Measurements from ENCODE around the gene BHLHE40. TPM values are rescaled to one million over a fixed set of nuclear protein-coding genes. Genes with fewer than 3 reads are reported as not detected.
"Not testable (repeated sequence)": the region's sequence is repeated elsewhere in the genome, so short reads cannot be mapped to it uniquely, and the experiment has no call there.

The BHLHE40 gene
- total and polyA plus RNA-seq, 2 of the 8 experiments (the other 6 are each of a cell fraction or from before 2014, with no cell fraction given) = 1.5 to 2.2 TPM

- DNase-seq (ENCODE audit: low read depth in 1 of 2, low spot score in 2 of 2); H2BK15ac ChIP-seq (ENCODE audit: low read length); H2BK12ac ChIP-seq (ENCODE audit: low read depth, low read length); H3K27me3 ChIP-seq (replicated peaks in 1 of 4; ENCODE audit: control insufficient read depth in 3 of 4, extremely low read depth in 1 of 4, insufficient read depth in 3 of 4, low read length in 3 of 4); H3K23ac ChIP-seq (ENCODE audit: insufficient read length); H3K36me3 ChIP-seq (ENCODE audit: control insufficient read depth in 2 of 4, insufficient read depth in 4 of 4, low read length in 3 of 4); H2BK5ac ChIP-seq (ENCODE audit: low read depth, low read length); H3K18ac ChIP-seq (ENCODE audit: extremely low read depth, low read length); H3K27ac ChIP-seq (ENCODE audit: low read depth, low read length); H3K4me1 ChIP-seq (replicated peaks in 1 of 4; ENCODE audit: control insufficient read depth in 3 of 4, insufficient read depth in 4 of 4, low read length in 3 of 4); H4K91ac ChIP-seq (replicated peaks; ENCODE audit: insufficient read length, low read length); H3K4ac ChIP-seq (replicated peaks; ENCODE audit: insufficient read length, low read depth, low read length); H3K4me3 ChIP-seq (ENCODE audit: extremely low read depth in 1 of 4, insufficient read depth in 2 of 4, low read depth in 3 of 4, low read length in 4 of 4); H3K79me1 ChIP-seq (ENCODE audit: low read depth, low read length); H3K14ac ChIP-seq (ENCODE audit: insufficient read length); H2BK20ac ChIP-seq (ENCODE audit: low read length); H3K4me2 ChIP-seq (ENCODE audit: insufficient read depth in 1 of 2, low read depth in 2 of 2, low read length in 2 of 2); POLR2A ChIA-PET (ENCODE audit: partially characterized antibody); H4K8ac ChIP-seq (ENCODE audit: extremely low read depth, insufficient read depth, low read length); H3K79me2 ChIP-seq (ENCODE audit: control insufficient read depth in 1 of 2, insufficient read depth in 2 of 2, low read length in 2 of 2); H3K56ac ChIP-seq (replicated peaks; ENCODE audit: insufficient read length, low read depth, low read length); H3K9ac ChIP-seq (replicated peaks in 1 of 4; ENCODE audit: extremely low read depth in 1 of 4, low read depth in 3 of 4, low read length in 3 of 4); H4K5ac ChIP-seq (ENCODE audit: insufficient read length, low read depth, low read length); H3K9me3 ChIP-seq (ENCODE audit: insufficient read depth in 2 of 2, low read depth in 1 of 2, low read length in 1 of 2); H2AK5ac ChIP-seq (ENCODE audit: low read depth, low read length); H4K20me1 ChIP-seq (replicated peaks in 1 of 2; ENCODE audit: control insufficient read depth in 1 of 2, insufficient read depth in 2 of 2, low read length in 2 of 2); FAIRE-seq; H3K23me2 ChIP-seq (ENCODE audit: low read depth, low read length); H2BK120ac ChIP-seq (replicated peaks; ENCODE audit: low read depth, low read length); H2AFZ ChIP-seq (ENCODE audit: low read length): not testable (repeated sequence)
- CTCF ChIA-PET (ENCODE audit: partially characterized antibody) = interaction anchor here (0.6 to 2.4 kb wide), 6 partner anchors 10 to 254 kb away, joined by 3 to 9 read pairs (median 4); no protein-coding TSS in a partner anchor
- 70% methylated on average over 4 of the region's 5 CpGs; no CpG with 5 or more reads in 1 of the 2 experiments for WGBS, 2 experiments (ENCODE audit: extremely low coverage in 1 of 2, insufficient coverage in 1 of 2, insufficient read length in 1 of 2, insufficient replicate concordance in 2 of 2, low coverage in 1 of 2, low lambda C conversion rate in 2 of 2, missing lambda C conversion rate in 1 of 2)
Observed at GRCh38 chr3:4966006-4966405, 13.2 kb upstream of the BHLHE40 start.

GRCh38 chr3:4967683-4968082 lies 11.6 kb upstream of the BHLHE40 start:
- not testable (repeated sequence) for H4K5ac ChIP-seq (ENCODE audit: insufficient read length, low read depth, low read length); H2BK12ac ChIP-seq (ENCODE audit: low read depth, low read length); H3K27ac ChIP-seq (ENCODE audit: low read depth, low read length); H2AFZ ChIP-seq (ENCODE audit: low read length); H4K91ac ChIP-seq (replicated peaks; ENCODE audit: insufficient read length, low read length); H3K4ac ChIP-seq (replicated peaks; ENCODE audit: insufficient read length, low read depth, low read length); H2BK5ac ChIP-seq (ENCODE audit: low read depth, low read length); H3K79me1 ChIP-seq (ENCODE audit: low read depth, low read length); H3K9me3 ChIP-seq (ENCODE audit: insufficient read depth in 2 of 2, low read depth in 1 of 2, low read length in 1 of 2); FAIRE-seq; H2BK120ac ChIP-seq (replicated peaks; ENCODE audit: low read depth, low read length); H3K9ac ChIP-seq (replicated peaks in 1 of 4; ENCODE audit: extremely low read depth in 1 of 4, low read depth in 3 of 4, low read length in 3 of 4); H3K79me2 ChIP-seq (ENCODE audit: control insufficient read depth in 1 of 2, insufficient read depth in 2 of 2, low read length in 2 of 2); H4K8ac ChIP-seq (ENCODE audit: extremely low read depth, insufficient read depth, low read length); DNase-seq (ENCODE audit: low read depth in 1 of 2, low spot score in 2 of 2); H2BK20ac ChIP-seq (ENCODE audit: low read length); H3K4me1 ChIP-seq (replicated peaks in 1 of 4; ENCODE audit: control insufficient read depth in 3 of 4, insufficient read depth in 4 of 4, low read length in 3 of 4); H3K23me2 ChIP-seq (ENCODE audit: low read depth, low read length); H3K4me3 ChIP-seq (ENCODE audit: extremely low read depth in 1 of 4, insufficient read depth in 2 of 4, low read depth in 3 of 4, low read length in 4 of 4); H4K20me1 ChIP-seq (replicated peaks in 1 of 2; ENCODE audit: control insufficient read depth in 1 of 2, insufficient read depth in 2 of 2, low read length in 2 of 2); H3K23ac ChIP-seq (ENCODE audit: insufficient read length); H3K27me3 ChIP-seq (replicated peaks in 1 of 4; ENCODE audit: control insufficient read depth in 3 of 4, extremely low read depth in 1 of 4, insufficient read depth in 3 of 4, low read length in 3 of 4); H2AK5ac ChIP-seq (ENCODE audit: low read depth, low read length); H2BK15ac ChIP-seq (ENCODE audit: low read length); H3K14ac ChIP-seq (ENCODE audit: insufficient read length); H3K36me3 ChIP-seq (ENCODE audit: control insufficient read depth in 2 of 4, insufficient read depth in 4 of 4, low read length in 3 of 4); H3K18ac ChIP-seq (ENCODE audit: extremely low read depth, low read length); H3K56ac ChIP-seq (replicated peaks; ENCODE audit: insufficient read length, low read depth, low read length); H3K4me2 ChIP-seq (ENCODE audit: insufficient read depth in 1 of 2, low read depth in 2 of 2, low read length in 2 of 2)
- ChIA-PET CTCF (ENCODE audit: partially characterized antibody) (interaction anchor here (0.7 to 2.4 kb wide), 3 partner anchors 8 to 247 kb away, joined by 3 to 9 read pairs (median 3); no protein-coding TSS in a partner anchor), POLR2A (ENCODE audit: partially characterized antibody) (interaction anchor here (0.7 kb wide), 1 partner anchor 302 kb away, joined by 3 read pairs; no protein-coding TSS in a partner anchor)
- WGBS, 2 experiments (ENCODE audit: extremely low coverage in 1 of 2, insufficient coverage in 1 of 2, insufficient read length in 1 of 2, insufficient replicate concordance in 2 of 2, low coverage in 1 of 2, low lambda C conversion rate in 2 of 2, missing lambda C conversion rate in 1 of 2) = 85% methylated on average over 3 of the region's 3 CpGs; no CpG with 5 or more reads in 1 of the 2 experiments
